Measurements from ENCODE around the gene P4HA3. TPM values are rescaled to one million over a fixed set of nuclear protein-coding genes. Genes with fewer than 3 reads are reported as not detected.
"Not testable (repeated sequence)": the region's sequence is repeated elsewhere in the genome, so short reads cannot be mapped to it uniquely, and the experiment has no call there.

P4HA3 gene
- total RNA-seq, 4 donors from 2014 or later = 0.51 to 1.9 (median 0.64) TPM; not detected in 1

- TF ChIP-seq POLR2A (IDR thresholded peaks at IDR 0.05) (no peak), CTCF (IDR thresholded peaks at IDR 0.05) (no peak)
- no peak for DNase-seq
- no peaks in the 10 kb centered on the region for H3K36me3 ChIP-seq
- no peaks in the 10 kb centered on the region for H3K27me3 ChIP-seq
- intact Hi-C loops (cut with DNase I; ENCODE audit: low total_unique reads) = no loop called here
- no peaks in the 10 kb centered on the region for H3K9me3 ChIP-seq
- no peaks in the 10 kb centered on the region for H3K4me1 ChIP-seq
- no peak overlapping the region for H3K4me3 ChIP-seq
- no peak overlapping the region for H3K27ac ChIP-seq
Observed at GRCh38 chr11:74332291-74332690, 20.9 kb upstream of the P4HA3 start.

GRCh38 chr11:74331000-74331399, 19.6 kb upstream of the P4HA3 start:
- H3K4me1 ChIP-seq; H3K9me3 ChIP-seq; intact Hi-C loops (cut with DNase I; ENCODE audit: low total_unique reads); H3K4me3 ChIP-seq; DNase-seq; H3K27me3 ChIP-seq; H3K27ac ChIP-seq; H3K36me3 ChIP-seq: not testable (repeated sequence)

GRCh38 chr11:74330075-74330858, 18.8 kb upstream of the P4HA3 start:
- intact Hi-C loops (cut with DNase I; ENCODE audit: low total_unique reads) = no loop called here
- Histone ChIP-seq H3K36me3 (no peaks in the 10 kb centered on the region), H3K27me3 (no peaks in the 10 kb centered on the region), H3K4me3 (no peak overlapping the region), H3K27ac (no peak overlapping the region), H3K9me3 (no peaks in the 10 kb centered on the region), H3K4me1 (no peaks in the 10 kb centered on the region)
- TF ChIP-seq POLR2A (IDR thresholded peaks at IDR 0.05) (no peak), CTCF (IDR thresholded peaks at IDR 0.05) (no peak)
- no peak for DNase-seq

GRCh38 chr11:74327076-74327475, 15.6 kb upstream of the P4HA3 start:
- H3K4me3 ChIP-seq = no peak overlapping the region
- no peak overlapping the region for H3K27ac ChIP-seq

GRCh38 chr11:74326665-74327064, 15.2 kb upstream of the P4HA3 start:
- H3K9me3 ChIP-seq = no peaks in the 10 kb centered on the region
- no peak overlapping the region for H3K4me3 ChIP-seq
- no peak overlapping the region for H3K27ac ChIP-seq
- no peaks in the 10 kb centered on the region for H3K4me1 ChIP-seq
- no peak for TF ChIP-seq POLR2A (IDR thresholded peaks at IDR 0.05)
- TF ChIP-seq CTCF (IDR thresholded peaks at IDR 0.05) = no peak
- no peaks in the 10 kb centered on the region for H3K27me3 ChIP-seq
- no peak for DNase-seq
- no peaks in the 10 kb centered on the region for H3K36me3 ChIP-seq
- intact Hi-C loops (cut with DNase I; ENCODE audit: low total_unique reads) = loop anchor here (5.0 kb wide), 1 partner anchor 74 kb away; no protein-coding TSS in a partner anchor

More at GRCh38 chr11:74327076-74327475, 15.6 kb upstream of the P4HA3 start:
- Histone ChIP-seq H3K36me3 (no peaks in the 10 kb centered on the region), H3K27me3 (no peaks in the 10 kb centered on the region), H3K4me1 (no peaks in the 10 kb centered on the region), H3K9me3 (no peaks in the 10 kb centered on the region)
- TF ChIP-seq CTCF (IDR thresholded peaks at IDR 0.05) = no peak
- TF ChIP-seq POLR2A (IDR thresholded peaks at IDR 0.05) = no peak
- DNase-seq = no peak
- intact Hi-C loops (cut with DNase I; ENCODE audit: low total_unique reads) = loop anchor here (5.0 kb wide), 1 partner anchor 75 kb away; no protein-coding TSS in a partner anchor
